Sigmoid colon (tissue), 4 donors: ENCODE results near the gene EHMT1.

Source experiments
- EP300 ChIP-seq, 4 donors: sonication (generic); formaldehyde crosslinking; IDR thresholded peaks; one replicate each; pipeline ENCODE4 v1.6.1; 2017; ENCODE audit warnings: antibody characterized with exemption in 4 of 4
- POLR2A ChIP-seq, 2 donors: fragments of 450-650 bp; IDR thresholded peaks; one replicate each; pipeline ENCODE4 v1.6.1; 2016; ENCODE audit warnings: antibody characterized with exemption in 2 of 2, mild to moderate bottlenecking in 2 of 2, moderate library complexity in 2 of 2
- POLR2AphosphoS5 ChIP-seq, 4 donors: sonication (generic); formaldehyde crosslinking; IDR thresholded peaks; one replicate each; pipeline ENCODE4 v1.6.1; 2017; ENCODE audit warnings: antibody characterized with exemption in 4 of 4
- TF ChIP-seq, protein P1 (sequence below), 4 experiments: fragments of 450-650 bp in 3 of 4; fragments of 200-600 bp in 1 of 4; IDR thresholded peaks; one replicate each; pipeline ENCODE4 v1.5.1; 2016 to 2019; ENCODE audit warnings: antibody characterized with exemption in 4 of 4, mild to moderate bottlenecking in 3 of 4, moderate library complexity in 2 of 4

DNA sequence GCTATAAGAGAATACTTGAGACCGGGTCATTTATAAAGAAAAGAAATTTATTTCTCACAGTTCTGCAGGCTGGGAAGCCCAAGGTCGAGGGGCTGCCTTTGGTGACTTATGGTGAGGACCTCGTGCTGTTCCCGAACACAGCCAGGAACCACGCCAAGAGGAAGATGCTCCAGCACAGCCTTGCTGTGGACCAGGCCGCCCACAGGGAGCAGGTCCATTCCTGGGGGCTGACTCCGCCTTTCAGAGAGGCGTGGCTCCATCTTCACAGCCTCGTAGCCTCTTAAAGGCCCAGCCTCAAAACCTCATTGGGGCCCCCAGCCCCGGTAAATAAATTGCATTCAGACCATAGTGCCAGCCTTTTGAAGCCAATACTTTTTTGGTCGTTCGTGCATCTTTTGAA is 165.2 kb downstream of the EHMT1 start:
- TF ChIP-seq, protein P1, sequence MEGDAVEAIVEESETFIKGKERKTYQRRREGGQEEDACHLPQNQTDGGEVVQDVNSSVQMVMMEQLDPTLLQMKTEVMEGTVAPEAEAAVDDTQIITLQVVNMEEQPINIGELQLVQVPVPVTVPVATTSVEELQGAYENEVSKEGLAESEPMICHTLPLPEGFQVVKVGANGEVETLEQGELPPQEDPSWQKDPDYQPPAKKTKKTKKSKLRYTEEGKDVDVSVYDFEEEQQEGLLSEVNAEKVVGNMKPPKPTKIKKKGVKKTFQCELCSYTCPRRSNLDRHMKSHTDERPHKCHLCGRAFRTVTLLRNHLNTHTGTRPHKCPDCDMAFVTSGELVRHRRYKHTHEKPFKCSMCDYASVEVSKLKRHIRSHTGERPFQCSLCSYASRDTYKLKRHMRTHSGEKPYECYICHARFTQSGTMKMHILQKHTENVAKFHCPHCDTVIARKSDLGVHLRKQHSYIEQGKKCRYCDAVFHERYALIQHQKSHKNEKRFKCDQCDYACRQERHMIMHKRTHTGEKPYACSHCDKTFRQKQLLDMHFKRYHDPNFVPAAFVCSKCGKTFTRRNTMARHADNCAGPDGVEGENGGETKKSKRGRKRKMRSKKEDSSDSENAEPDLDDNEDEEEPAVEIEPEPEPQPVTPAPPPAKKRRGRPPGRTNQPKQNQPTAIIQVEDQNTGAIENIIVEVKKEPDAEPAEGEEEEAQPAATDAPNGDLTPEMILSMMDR (IDR thresholded peaks at IDR 0.05): no peak
- no peak for TF ChIP-seq POLR2A (IDR thresholded peaks at IDR 0.05)
- TF ChIP-seq POLR2AphosphoS5 (IDR thresholded peaks at IDR 0.05): no peak
- no peak for TF ChIP-seq EP300 (IDR thresholded peaks at IDR 0.05)
